NCI-H82 (cell line): ENCODE data around the gene EHBP1L1.
"Not testable (repeated sequence)": the region's sequence is repeated elsewhere in the genome, so short reads cannot be mapped to it uniquely, and the experiment has no call there.

Experiments
- DNase-seq: peaks from one replicate; lab custom pipeline; 2025; lab: John Stamatoyannopoulos, UW

EHBP1L1 gene

GRCh38 chr11:65560555-65561418, 15.1 kb upstream of the EHBP1L1 start:
- DNase-seq: peak; percentile 81

- no peak for DNase-seq
Measured at GRCh38 chr11:65562020-65562419, 13.8 kb upstream of the EHBP1L1 start.

GRCh38 chr11:65562788-65563187, 13.1 kb upstream of the EHBP1L1 start:
- DNase-seq: no peak

- DNase-seq: no peak
Measured at GRCh38 chr11:65563601-65564000, 12.3 kb upstream of the EHBP1L1 start.

GRCh38 chr11:65564879-65565559, 10.8 kb upstream of the EHBP1L1 start:
- DNase-seq: not testable (repeated sequence)

GRCh38 chr11:65565624-65566453, 10.0 kb upstream of the EHBP1L1 start:
- no peak for DNase-seq

GRCh38 chr11:65569164-65569972, 6.5 kb upstream of the EHBP1L1 start:
- no peak for DNase-seq

- peak; percentile 98 for DNase-seq
Measured at GRCh38 chr11:65569973-65570918, 5.6 kb upstream of the EHBP1L1 start, which contains the start of gene ZNRD2. Gene ZNRD2 (plus strand): TSS chr11:65570477. CDS start chr11:65570492, 15 bp downstream.

- peak; percentile 20 for DNase-seq
Measured at GRCh38 chr11:65571420-65571819, 4.4 kb upstream of the EHBP1L1 start.

- peak; percentile 73 for DNase-seq
Measured at GRCh38 chr11:65571940-65572339, 3.9 kb upstream of the EHBP1L1 start.

- DNase-seq: peak; percentile 86
Measured at GRCh38 chr11:65572356-65573051, 3.3 kb upstream of the EHBP1L1 start, which contains the start of gene FAM89B. Gene FAM89B (plus strand): TSS chr11:65572538. CDS start chr11:65572670, 132 bp downstream.

GRCh38 chr11:65573391-65574079, 2.3 kb upstream of the EHBP1L1 start:
- no peak for DNase-seq

GRCh38 chr11:65574109-65574810, 1.6 kb upstream of the EHBP1L1 start:
- peak; percentile 80 for DNase-seq

- DNase-seq: no peak
Measured at GRCh38 chr11:65574811-65575567, 864 bp upstream of the EHBP1L1 start.

- no peak for DNase-seq
Measured at GRCh38 chr11:65576232-65576866, 496 bp downstream of the EHBP1L1 start.

GRCh38 chr11:65576867-65577755, 1.3 kb downstream of the EHBP1L1 start:
- DNase-seq: no peak
